Measurements from ENCODE around the gene KRT73.
"Not testable (repeated sequence)": the region's sequence is repeated elsewhere in the genome, so short reads cannot be mapped to it uniquely, and the experiment has no call there.

KRT73 gene

DNA sequence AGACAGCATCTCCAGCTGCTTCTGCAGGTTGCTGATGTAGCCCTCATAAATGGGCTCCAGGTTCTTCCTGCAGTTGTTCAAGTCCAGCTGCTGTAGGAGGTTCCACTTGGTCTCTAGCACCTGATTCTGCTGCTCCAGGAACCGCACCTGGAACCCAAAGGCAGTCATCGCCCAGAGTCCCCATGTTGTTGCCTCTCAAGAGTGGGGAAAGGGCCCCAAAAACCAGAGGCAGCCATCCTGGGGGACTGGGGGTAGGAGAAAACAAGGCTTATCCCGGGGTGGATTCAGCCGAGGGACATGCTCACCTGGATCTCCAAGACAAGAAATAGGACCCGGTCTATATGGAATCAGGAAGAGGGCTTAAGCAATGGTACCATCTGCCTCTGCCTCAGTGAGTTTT is 19.4 kb downstream of the KRT73 start:
- DNase-seq = no peak

DNA sequence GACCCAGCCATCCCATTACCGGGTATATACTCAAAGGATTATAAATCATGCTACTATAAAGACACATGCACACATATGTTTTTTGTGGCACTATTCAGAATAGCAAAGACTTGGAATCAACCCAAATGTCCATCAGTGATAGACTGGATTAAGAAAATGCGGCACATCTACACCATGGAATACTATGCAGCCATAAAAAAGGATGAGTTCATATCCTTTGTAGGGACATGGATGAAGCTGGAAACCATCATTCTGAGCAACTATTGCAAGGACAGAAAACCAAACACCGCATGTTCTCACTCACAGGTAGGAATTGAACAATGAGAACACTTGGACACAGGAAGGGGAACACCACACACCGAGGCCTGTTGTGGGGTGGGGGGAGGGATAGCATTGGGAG is 24.1 kb downstream of the KRT73 start:
- DNase-seq = not testable (repeated sequence)

GRCh38 chr12:52591521-52591920 is 26.8 kb downstream of the KRT73 start:
- DNase-seq = no peak

DNA sequence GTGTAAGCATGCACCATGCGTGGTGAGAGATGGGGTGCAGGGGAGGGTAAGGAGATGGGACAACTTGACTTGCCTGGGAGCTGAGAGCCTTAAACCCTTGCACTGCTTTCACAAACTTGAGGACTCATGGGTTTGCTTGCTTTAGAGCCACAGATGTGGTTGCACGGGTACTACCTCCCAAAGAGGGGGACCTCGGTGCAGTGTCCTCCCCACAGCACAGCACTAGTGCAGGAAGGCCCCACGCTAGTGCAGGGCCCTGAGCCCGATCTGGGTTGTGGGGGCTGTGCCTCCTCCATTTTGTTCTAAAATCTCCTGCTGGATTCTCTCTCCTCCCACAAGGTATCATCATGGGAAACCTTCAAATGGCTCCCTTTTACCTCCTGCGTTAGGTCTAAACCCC is 28.3 kb downstream of the KRT73 start:
- DNase-seq = no peak

- DNase-seq = no peak
Observed at GRCh38 chr12:52587563-52587962, 30.8 kb downstream of the KRT73 start.

DNA sequence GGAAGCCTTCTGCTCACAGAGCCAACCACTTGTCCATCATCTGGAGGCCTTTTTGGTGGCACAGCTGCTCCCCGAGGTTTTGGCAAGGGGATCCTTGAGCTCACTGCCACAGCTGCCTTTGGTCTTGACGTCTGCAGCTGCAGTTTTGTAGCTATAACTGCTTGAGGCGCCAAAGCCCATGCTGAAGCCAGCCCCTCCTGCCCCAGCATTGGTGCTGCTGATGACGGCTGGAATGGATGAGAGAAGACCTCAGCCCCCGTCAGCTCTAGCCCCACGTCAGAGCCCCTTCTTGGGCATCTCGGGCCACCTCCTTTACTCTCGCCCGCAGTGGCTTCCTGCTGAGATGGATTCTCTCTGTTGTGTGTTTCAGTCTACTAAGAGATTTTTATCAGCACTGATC is 32.4 kb downstream of the KRT73 start:
- DNase-seq = peak; percentile 27 to 38

GRCh38 chr12:52585066-52585465 is 33.3 kb downstream of the KRT73 start:
- DNase-seq = no peak

- no peak for DNase-seq
Observed at GRCh38 chr12:52584156-52584682, 34.1 kb downstream of the KRT73 start.

GRCh38 chr12:52582971-52583456 is 35.3 kb downstream of the KRT73 start:
- peak; percentile 57 to 67 for DNase-seq

GRCh38 chr12:52582486-52582885 is 35.9 kb downstream of the KRT73 start:
- DNase-seq = no peak

DNA sequence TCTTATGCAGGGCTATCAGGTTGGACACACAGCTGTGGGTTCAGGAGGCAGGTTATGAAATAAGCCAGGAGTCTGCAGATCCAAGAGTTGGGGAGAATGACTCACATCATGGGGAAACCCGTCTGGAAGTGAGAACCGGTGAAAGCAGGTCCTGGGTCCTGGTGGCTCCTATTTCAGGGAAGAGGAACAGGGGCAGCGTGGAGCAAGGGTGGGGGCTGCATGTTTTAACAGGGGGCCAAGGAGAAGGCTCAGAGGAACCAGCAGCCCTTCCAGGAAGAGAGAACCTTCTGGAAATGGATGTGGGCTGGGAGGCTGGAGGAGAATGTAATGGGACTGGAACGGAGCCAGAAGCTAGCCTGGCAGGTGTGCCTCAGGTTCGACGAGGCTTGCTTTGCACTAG is 36.9 kb downstream of the KRT73 start:
- DNase-seq = no peak

DNA sequence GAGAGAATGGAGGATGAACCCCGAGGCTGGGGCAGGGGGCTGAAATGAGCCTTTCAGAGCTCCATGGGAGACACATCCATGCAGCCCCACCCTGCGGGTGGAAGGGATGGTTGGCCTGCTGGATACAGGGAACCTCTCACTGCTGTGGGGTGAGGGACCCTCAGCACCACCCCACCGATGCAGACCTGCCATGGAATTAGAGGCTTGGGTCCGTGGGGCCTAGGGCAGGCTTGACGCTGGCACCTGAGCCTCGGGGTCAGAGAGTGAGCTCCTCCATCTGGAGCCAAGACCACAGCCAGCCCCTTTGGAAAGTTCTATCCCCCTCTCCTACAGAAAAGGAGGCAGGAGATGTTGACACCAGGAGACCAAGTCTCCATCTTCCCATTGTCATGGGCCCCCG is 37.3 kb downstream of the KRT73 start:
- no peak for DNase-seq

GRCh38 chr12:52580496-52580895 is 37.9 kb downstream of the KRT73 start:
- DNase-seq = no peak

DNA sequence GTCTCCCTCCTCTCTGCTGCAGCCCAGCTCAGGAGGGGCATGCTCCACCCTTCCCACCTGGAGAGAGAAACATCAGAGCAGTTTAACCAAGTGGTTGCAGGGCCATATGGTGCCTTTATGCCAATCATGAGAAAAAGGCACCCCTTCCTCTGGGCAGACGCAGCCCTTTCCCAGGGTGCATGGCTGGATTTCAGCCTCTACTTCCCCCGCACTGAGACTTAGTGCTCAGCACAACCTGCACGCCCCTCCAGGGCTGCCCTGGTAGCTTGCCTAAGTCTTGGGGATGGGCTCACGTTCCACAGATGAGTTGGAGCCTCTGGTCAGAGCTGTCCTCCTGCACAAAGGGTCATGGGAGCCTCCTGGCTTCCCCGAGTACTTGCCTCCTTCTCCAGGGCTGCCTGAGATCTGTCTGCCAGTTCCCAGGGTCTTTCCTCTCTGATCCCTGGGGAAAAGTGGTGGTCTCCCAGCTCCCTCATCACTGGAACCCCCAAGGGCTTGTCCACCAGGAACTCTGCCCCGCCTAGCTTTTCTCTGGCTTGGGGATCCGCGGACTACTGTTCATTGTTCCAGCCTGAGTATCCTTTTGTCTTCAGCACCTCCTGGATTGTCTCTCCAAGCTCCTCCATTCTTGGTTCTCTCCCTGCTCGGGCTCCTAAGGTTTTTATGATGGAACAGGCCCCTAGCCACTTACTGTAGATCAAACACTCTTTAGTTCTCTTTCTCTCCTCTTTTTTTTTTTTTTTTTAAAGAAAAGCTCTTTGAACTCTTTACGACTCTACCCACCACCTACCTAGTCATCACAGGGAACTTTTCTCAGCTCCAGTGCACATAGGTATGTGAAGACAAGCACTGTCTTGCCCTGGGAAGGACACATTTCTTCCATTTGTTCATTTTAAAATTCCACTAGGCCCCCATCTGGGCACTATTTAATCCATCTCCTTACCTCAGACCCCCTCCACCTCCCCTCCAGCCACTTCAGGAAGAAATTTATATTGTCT is 38.6 kb downstream of the KRT73 start:
- DNase-seq = no peak

DNA sequence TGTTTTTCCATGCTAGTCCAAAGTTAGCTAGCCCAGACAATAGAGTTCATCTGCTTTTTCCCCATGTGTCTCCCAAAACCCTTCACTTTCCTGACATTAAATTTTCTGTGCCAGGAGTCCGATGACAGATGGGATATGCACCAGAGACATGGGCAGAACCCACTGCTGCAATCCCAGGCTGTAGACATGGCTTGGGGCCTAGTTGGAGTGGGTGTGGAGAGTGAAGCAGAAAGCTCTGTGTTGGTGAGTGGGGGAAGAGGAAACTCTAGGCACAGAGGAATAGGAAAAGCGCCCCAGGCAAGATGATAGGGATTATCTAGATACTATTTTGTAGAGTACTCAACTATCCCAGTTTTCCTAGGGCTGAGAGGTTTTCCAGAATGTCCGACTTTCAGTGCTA is 39.9 kb downstream of the KRT73 start:
- no peak for DNase-seq

GRCh38 chr12:52577316-52577715 is 41.0 kb downstream of the KRT73 start:
- no peak for DNase-seq

GRCh38 chr12:52575948-52576347 is 42.4 kb downstream of the KRT73 start:
- no peak for DNase-seq

DNA sequence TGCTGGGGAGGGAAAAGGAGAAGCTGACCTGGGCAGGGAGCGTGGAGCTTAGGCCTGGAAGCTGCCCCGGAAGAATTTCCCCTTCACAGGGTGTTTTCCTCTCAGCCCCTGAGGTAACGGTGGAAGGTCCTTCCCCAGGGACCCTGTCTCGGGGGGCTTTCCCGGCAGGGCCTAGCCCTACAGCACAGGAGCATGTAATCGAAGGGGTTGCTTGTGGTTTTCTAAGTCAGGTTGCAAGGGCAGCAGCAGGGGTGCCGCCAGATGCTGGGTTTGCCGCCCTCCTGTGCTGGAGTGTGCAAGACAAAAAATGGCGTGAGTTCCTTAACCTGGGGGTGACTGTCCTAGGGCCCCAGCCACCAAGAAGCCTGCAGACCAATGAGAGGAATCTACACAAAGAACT is 43.1 kb downstream of the KRT73 start:
- DNase-seq = no peak

DNA sequence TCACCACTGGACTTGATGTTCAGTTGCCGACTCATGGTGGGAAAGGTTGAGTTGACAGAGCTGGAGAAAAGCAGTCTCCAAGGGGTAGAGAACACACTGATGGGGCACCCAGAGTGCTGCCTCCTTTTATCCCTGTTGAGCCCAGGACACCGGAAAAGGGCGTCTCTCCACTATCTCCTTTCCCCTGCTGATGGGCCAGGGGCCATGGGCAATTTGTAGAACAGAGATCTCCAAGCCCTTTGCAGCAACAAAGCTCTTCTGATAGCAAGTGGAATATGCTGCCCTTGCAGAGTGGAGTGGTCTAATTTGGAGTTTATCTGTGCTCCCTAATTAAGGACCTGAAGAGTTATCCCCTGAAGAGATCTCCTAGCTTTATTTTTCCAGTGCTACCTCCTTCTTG is 44.6 kb downstream of the KRT73 start, which contains the start of gene KRT74:
Gene KRT74, minus strand, starts transcription at position 101 of the 400 bp plus-strand sequence. Its CDS starts 66 bp downstream, at position 35.
- DNase-seq = no peak

- DNase-seq = no peak
Observed at GRCh38 chr12:52573306-52573705, 45.1 kb downstream of the KRT73 start.

DNA sequence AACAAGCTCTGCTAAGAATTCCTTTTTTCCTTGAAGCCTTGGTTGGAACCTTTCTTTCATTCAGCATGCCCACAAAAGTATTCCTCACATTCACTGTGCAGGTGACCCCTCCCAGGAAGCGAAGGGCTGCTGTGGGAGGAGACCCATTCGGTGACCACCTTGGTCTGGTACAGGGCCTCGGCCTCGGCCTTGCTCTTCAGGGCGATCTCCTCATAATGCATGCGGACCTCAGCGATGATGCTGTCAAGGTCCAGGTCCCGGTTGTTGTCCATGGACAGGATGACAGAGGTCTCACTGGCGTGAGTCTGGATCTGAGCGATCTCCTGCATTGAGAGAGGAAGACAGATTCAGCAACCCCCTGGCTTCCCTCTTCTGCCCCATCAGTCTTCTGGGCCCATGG is 47.8 kb downstream of the KRT73 start:
- DNase-seq = no peak

DNA sequence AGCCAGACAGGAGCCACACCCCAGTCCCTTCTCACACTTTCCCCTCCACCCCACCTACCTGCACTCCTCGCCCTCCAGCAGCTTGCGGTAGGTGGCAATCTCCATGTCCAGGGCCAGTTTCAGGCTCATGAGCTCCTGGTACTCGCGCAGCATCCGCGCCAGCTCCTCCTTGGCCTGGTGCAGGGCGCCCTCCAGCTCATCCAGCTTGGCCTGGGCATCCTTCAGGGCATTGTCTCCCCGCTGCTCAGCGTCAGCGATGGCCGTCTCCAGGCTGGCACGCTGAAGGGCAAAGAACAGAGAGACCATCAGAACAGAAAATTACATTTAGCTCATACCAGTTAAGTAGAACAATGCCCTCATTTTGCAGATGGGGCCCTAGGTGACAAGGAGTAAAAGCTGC is 50.2 kb downstream of the KRT73 start:
- DNase-seq = no peak

- no peak for DNase-seq
Observed at GRCh38 chr12:52566847-52567291, 51.5 kb downstream of the KRT73 start.

GRCh38 chr12:52564582-52564981 is 53.8 kb downstream of the KRT73 start:
- DNase-seq = no peak

All from activated CD4-positive, alpha-beta T cell treated with anti-CD3 and anti-CD28 coated beads, Interleukin-2, amount 50 U/mL, for 4 hours (primary cell).